Type B pancreatic cell (in vitro differentiated cells): ENCODE data around the gene RNF103. TPM values are rescaled to one million over a fixed set of nuclear protein-coding genes. Genes with fewer than 3 reads are reported as not detected.

Experiments
- DNase-seq: peaks from one replicate; pipeline ENCODE4 v3.0.0; 2021; ENCODE audit warnings: mixed read lengths; ENCODE audit not compliant: unreplicated experiment; ENCODE audit errors: extremely low spot score
- H3K27ac Mint-ChIP-seq: 2 replicates; pipeline ENCODE4 v1.8.0; 2021; ENCODE audit warnings: mild to moderate bottlenecking, mixed read lengths
- H3K27me3 Mint-ChIP-seq: 2 replicates; pipeline ENCODE4 v1.8.0; 2021; ENCODE audit warnings: mixed read lengths
- H3K36me3 Mint-ChIP-seq: 2 replicates; pipeline ENCODE4 v1.8.0; 2021; ENCODE audit warnings: mixed read lengths
- H3K4me1 Mint-ChIP-seq: one replicate; pipeline ENCODE4 v1.8.0; 2021; ENCODE audit warnings: mixed read lengths; ENCODE audit not compliant: unreplicated experiment
- H3K4me3 Mint-ChIP-seq: 2 replicates; pipeline ENCODE4 v1.8.0; 2021; ENCODE audit warnings: mild to moderate bottlenecking, mixed read lengths
- H3K9me3 Mint-ChIP-seq: 2 replicates; pipeline ENCODE4 v1.8.0; 2021; ENCODE audit warnings: mixed read lengths
- total RNA-seq: library from RNA; stranded (reverse); gene quantifications from 2 replicates; pipeline ENCODE4 v1.2.1, GENCODE V29; 2021; ENCODE audit warnings: low replicate concordance
- TF ChIP-seq, protein P1 (sequence below): fragments of 200-600 bp; sonication (generic); conservative IDR thresholded peaks from 2 replicates; pipeline ENCODE4 v1.5.0; 2021; ENCODE audit warnings: antibody characterized with exemption, mild to moderate bottlenecking

RNF103 gene
- total RNA-seq, 1 donor from 2014 or later = 21.2 TPM

GRCh38 chr2:86646329-86646728 lies 22.7 kb upstream of the RNF103 start:
- DNase-seq = no peak
- no peak overlapping the region for H3K4me3 Mint-ChIP-seq
- H3K27ac Mint-ChIP-seq = no peak overlapping the region
- no peaks in the 10 kb centered on the region for H3K36me3 Mint-ChIP-seq
- no peaks in the 10 kb centered on the region for H3K4me1 Mint-ChIP-seq
- H3K27me3 Mint-ChIP-seq = no peaks in the 10 kb centered on the region
- TF ChIP-seq, protein P1, sequence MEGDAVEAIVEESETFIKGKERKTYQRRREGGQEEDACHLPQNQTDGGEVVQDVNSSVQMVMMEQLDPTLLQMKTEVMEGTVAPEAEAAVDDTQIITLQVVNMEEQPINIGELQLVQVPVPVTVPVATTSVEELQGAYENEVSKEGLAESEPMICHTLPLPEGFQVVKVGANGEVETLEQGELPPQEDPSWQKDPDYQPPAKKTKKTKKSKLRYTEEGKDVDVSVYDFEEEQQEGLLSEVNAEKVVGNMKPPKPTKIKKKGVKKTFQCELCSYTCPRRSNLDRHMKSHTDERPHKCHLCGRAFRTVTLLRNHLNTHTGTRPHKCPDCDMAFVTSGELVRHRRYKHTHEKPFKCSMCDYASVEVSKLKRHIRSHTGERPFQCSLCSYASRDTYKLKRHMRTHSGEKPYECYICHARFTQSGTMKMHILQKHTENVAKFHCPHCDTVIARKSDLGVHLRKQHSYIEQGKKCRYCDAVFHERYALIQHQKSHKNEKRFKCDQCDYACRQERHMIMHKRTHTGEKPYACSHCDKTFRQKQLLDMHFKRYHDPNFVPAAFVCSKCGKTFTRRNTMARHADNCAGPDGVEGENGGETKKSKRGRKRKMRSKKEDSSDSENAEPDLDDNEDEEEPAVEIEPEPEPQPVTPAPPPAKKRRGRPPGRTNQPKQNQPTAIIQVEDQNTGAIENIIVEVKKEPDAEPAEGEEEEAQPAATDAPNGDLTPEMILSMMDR = no peak
- H3K9me3 Mint-ChIP-seq = peaks cover 10% of the 10 kb centered on the region

GRCh38 chr2:86645752-86646151 lies 22.1 kb upstream of the RNF103 start:
- Mint-ChIP-seq H3K4me3 (no peak overlapping the region), H3K4me1 (no peaks in the 10 kb centered on the region), H3K27ac (no peak overlapping the region), H3K9me3 (peaks cover 10% of the 10 kb centered on the region), H3K27me3 (no peaks in the 10 kb centered on the region), H3K36me3 (no peaks in the 10 kb centered on the region)
- TF ChIP-seq, protein P1 = no peak
- no peak for DNase-seq

GRCh38 chr2:86638712-86639111 lies 15.0 kb upstream of the RNF103 start:
- no peak for DNase-seq
- Mint-ChIP-seq H3K27ac (no peak overlapping the region), H3K27me3 (no peaks in the 10 kb centered on the region), H3K4me3 (no peak overlapping the region), H3K4me1 (no peaks in the 10 kb centered on the region), H3K9me3 (peaks cover 8% of the 10 kb centered on the region), H3K36me3 (no peaks in the 10 kb centered on the region)
- TF ChIP-seq, protein P1 = no peak

GRCh38 chr2:86636842-86637241 lies 13.2 kb upstream of the RNF103 start:
- Mint-ChIP-seq H3K27ac (no peak overlapping the region), H3K4me1 (peaks cover 5% of the 10 kb centered on the region), H3K4me3 (no peak overlapping the region), H3K27me3 (no peaks in the 10 kb centered on the region), H3K9me3 (peaks cover 8% of the 10 kb centered on the region), H3K36me3 (no peaks in the 10 kb centered on the region)
- no peak for DNase-seq
- TF ChIP-seq, protein P1 = no peak

GRCh38 chr2:86634352-86634751 lies 10.7 kb upstream of the RNF103 start:
- TF ChIP-seq, protein P1 = no peak
- no peak overlapping the region for H3K4me3 Mint-ChIP-seq

DNA sequence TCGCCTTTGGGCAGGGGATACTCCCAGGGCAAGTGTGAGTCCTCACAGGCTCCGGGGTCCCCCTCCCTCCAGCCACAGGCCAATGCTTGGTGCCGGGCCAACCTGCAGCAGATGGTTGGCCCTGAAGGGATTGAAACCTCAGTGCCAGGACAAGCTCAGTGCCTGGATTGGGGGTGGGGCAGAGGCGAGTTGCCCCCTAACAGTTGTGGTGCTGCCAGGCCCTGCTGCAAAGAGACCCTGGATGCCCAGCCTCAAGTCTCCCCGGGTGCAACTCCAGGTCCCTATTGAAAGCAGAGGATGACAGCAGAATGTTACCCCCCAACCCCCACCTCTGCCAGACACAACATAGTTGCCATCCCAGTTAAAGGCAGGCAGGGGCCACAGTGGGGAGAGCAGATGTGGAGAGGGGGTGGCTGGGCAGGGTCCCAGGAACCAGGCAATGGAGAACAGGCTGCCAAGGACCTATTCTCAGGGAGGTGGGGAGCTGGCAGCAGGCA lies 9.5 kb upstream of the RNF103 start:
- no peak overlapping the region for H3K27ac Mint-ChIP-seq
- H3K4me3 Mint-ChIP-seq = no peak overlapping the region

More at GRCh38 chr2:86634352-86634751, 10.7 kb upstream of the RNF103 start:
- H3K9me3 Mint-ChIP-seq = peaks cover 5% of the 10 kb centered on the region
- peaks cover 11% of the 10 kb centered on the region for H3K4me1 Mint-ChIP-seq
- DNase-seq = no peak
- H3K27ac Mint-ChIP-seq = no peak overlapping the region
- H3K36me3 Mint-ChIP-seq = peaks cover 3% of the 10 kb centered on the region
- H3K27me3 Mint-ChIP-seq = peaks cover 3% of the 10 kb centered on the region

More for the DNA sequence above, 9.5 kb upstream of the RNF103 start:
- H3K4me1 Mint-ChIP-seq = peaks cover 11% of the 10 kb centered on the region
- no peaks in the 10 kb centered on the region for H3K9me3 Mint-ChIP-seq
- TF ChIP-seq, protein P1 = no peak
- peaks cover 3% of the 10 kb centered on the region for H3K27me3 Mint-ChIP-seq
- DNase-seq = no peak
- peaks cover 3% of the 10 kb centered on the region for H3K36me3 Mint-ChIP-seq
